Mesenteric fat pad (tissue), 1 donor: ENCODE measurements around the gene CPM. TPM values are rescaled to one million over a fixed set of nuclear protein-coding genes. Genes with fewer than 3 reads are reported as not detected.

Experiments used
- DNase-seq: peaks from one replicate; pipeline ENCODE4 v3.0.0-alpha.2; 2020; ENCODE audit warnings: low spot score
- total RNA-seq: library from RNA; stranded (reverse); fragmentation: NEBNext Ultra II Directional; extraction: Animal tissue kit (Norgen Biotek cat#: 25700); gene quantifications from one replicate; pipeline ENCODE4 v1.2.1, GENCODE V29; 2021
- donor health status: DM: yes; HTN: yes; CAD: no.

The CPM gene
- total RNA-seq, 1 donor from 2014 or later: 201 TPM

DNA sequence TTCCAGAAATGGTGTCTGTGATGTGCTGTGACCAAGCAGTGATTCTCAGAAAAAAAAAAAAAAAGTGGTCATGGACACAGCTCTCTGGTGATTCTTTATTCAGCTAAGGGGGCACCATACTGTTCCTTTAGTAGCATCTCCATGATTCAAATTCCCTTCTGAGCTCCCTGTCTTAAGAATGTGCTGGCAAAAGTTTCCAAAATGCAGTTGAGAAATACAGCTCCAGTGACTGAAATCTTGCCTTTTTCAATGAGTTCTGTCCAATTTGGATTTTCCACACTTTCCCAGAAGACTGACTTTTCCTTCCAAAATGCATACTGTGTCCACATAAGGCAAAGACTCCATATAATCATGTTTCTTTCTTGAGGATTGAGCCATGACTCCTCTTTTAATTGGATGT, 24.3 kb upstream of the CPM start:
- no peak for DNase-seq

DNA sequence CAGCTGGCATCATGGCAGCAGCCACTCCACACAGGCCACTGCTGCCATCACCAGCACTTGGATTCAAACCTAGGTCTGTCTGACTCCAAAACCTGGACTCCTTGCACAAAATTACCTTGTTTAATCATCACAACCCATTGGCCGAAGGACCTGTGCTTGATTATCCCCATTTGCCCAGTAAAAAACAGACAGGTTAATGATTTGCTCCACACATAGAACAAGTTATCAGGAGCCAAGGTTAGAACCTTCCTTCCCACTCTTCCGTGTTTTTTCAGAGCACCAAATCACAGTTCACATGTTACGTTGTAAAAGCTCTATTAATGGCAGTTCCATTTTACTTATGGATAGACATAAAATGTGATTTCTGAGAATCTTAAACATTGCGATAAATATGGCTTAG, 23.5 kb upstream of the CPM start:
- no peak for DNase-seq

DNA sequence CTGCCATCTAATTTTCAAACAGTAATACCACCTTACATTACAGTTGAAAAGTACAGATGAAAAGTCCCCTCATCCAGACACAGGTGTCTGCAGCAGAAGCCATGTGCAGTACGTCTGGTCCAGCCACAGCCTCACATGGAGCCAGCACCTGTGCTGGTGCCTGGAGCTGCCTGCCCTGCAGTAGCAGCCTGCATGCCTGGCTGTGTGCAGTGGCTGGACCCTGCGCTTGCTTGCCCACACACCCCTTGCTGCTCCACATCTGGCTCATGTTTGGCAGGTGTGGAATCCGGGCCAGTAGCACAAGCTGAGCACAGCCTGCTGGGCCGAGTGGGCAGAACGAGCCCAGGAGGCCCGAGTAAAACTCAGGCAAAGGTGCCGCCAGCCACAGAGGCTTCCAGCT, 21.8 kb upstream of the CPM start:
- DNase-seq: no peak

DNA sequence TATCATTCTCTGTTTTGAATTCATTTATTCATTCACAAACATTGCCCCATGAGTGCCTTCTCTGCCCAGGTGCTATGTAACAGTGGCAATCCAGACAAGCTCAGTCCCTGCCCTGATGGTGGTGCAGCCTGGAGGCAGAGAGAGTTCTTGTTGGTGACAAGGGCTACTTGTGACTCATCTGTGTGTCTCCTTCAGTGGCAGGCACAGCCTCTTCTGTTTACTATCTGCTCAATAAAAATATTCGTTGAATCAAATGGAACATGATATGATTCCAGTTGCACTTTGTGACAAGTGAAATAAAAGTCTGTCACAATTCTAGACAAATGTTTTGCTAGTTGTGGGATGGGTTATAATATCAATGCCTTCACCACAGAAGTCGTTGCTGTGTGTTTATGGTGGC, 20.6 kb upstream of the CPM start:
- DNase-seq: no peak

DNA sequence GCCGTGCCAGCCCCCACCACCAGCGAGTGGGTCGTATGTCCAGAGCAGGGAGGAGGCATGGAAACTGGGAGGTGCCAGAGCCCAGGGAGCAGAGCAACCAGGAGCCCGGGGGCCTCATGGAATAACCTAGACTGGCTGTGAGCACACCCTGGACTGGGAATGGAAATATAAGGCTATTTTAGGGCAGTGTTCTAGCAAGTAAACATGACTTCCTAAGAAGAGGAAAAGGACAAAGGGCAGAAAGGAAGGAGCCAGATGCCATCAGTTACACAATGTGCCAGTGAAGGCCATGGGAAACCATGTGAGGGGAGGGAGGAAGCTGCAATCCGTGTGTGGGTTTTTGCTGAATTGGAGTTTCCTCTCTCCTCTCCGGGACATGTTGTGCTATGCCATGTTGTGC, 18.7 kb upstream of the CPM start:
- DNase-seq: no peak

DNA sequence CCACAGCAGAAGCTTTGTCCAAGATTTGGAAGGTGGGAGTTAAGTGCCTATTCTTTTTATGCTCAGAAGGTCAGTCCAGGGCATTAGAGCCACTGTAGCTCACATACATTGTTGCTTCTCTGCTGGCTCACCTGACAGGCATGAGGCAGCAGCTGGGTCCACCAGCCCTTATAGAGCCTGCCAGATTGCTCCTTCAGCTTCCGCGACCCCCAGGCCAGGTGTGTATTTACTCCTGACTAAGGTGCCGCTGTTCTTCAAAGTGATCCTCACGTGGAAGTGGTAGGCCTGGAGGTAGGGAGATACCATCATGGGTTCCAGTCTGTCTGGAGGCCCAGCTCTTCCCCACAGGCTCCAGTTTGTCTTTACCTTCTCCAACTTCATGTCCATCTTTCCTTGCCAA, 17.5 kb upstream of the CPM start:
- DNase-seq: no peak

DNA sequence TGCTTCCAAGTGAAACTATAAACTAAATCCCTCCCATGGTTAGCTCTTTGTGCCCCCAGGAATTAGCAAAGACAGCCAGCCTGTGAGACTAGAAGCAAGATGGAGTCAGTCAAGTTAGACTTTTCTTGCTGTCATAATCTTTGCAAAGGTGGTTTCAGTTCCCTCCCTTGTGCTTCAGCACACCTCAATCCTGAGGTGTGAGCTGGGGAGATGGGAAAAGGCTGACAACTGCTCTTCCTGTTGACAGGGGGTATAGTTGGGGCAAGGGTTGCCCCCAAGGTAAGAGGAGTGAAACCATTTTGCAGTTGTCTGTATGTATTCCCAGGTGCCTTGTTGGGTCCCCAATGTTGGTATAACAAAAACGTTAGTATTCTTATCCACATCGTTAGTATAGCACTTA, 12.3 kb upstream of the CPM start:
- no peak for DNase-seq

DNA sequence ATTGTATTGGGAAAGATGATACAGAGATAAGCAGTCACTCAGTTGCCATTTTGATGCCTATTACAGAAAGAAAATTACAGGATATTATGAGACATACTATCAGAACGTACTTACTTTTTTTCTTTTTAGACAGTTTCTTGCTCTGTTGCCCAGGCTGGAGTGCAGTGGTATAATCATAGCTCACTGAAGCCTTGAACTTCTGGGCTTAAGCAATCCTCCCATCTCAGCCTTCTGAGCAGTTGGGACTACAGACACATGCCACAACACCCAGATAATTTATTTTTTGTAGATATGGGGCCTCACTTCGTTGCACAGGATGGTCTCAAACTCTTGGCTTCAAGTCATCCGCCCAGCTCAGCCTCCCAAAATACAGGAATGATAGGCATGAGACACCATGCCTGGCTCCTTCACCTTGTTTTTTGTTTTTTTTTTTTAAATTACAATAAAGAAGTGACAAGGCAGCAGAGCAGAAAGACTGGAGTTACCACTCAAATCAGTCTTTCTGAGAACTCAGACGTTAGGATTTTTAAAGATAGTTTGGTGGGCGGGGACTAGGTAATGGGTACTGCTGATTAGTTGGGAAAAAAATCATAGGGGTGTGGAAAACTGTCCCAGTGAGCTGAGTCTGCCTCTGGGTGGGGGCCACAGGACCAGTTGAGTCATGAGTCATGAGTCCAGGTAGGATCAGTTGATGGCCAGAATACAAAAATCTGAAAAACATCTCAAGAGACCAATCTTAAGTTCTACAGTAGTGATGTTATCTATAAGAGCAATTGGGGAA, 11.5 kb upstream of the CPM start:
- DNase-seq: no peak

DNA sequence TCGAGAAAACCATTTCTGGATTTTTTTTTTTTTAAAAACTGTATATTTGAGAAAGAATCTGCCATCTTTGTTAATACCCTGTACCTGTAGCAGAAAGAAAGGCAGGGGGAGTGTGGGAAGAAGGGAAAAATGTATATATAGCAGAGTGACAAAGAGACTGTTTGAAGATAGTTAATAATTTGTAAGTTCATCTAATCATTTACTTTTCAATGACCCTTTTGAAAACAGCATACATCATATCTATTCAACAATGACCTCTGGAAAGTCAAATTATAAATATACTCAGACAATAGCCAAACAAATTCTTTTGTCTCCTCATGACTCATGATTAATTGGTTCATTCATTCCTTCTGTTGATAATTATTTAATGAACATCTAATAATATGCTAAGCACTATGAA, 10.9 kb upstream of the CPM start:
- no peak for DNase-seq

DNA sequence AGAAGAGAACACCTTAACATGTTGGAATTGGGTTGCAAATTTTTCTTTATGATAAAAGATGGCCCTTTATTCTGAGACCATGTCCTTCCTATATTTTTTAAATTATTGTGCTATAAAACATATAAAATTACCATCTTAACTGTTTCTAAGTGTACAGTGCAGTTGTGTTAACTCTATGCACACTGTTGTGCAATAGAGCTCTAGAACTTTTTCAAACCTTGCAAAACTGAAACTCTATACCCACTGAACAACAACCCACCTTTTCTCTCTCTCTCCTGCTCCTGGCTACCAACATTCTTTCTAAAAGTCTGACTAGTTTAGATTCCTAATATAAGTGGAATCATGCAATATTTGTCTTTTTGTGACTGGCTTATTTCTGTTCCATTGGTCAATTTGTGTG, 7.8 kb upstream of the CPM start:
- DNase-seq: no peak

DNA sequence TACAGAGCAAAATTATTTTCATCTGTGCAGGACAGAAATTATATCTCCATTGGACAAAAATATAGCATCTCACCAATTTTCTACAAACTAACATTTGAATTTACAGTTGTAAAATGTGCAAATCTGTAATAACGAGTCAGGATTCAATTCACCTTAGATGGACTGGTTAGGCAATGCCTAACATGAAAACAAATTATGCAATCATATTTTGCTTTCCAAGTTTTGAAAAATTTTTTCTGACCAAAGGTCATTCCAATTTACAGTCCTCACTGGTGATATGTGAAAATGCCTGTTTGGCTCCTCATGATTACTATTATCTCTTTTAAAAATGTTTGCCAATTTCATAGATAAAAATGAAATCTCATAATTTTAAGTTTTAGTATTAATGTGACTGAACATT, 6.5 kb upstream of the CPM start:
- DNase-seq: no peak

DNA sequence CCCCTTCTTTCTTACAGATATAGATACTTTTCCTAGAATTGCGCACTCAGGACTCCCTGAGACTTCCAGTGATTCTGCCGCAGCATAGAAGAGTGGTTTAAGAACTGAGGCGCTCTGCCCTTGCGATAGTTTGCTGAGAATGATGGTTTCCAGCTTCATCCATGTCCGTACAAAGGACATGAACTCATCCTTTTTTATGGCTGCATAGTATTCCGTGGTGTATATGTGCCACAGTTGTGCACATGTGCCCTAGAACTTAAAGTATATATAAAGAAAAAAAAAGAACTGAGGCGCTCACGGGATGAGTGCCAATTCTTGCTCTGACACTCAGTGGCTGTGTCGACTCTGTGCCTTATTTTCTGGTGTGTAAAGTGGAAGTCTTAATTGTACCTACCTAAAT, 1.4 kb upstream of the CPM start:
- DNase-seq: no peak

DNA sequence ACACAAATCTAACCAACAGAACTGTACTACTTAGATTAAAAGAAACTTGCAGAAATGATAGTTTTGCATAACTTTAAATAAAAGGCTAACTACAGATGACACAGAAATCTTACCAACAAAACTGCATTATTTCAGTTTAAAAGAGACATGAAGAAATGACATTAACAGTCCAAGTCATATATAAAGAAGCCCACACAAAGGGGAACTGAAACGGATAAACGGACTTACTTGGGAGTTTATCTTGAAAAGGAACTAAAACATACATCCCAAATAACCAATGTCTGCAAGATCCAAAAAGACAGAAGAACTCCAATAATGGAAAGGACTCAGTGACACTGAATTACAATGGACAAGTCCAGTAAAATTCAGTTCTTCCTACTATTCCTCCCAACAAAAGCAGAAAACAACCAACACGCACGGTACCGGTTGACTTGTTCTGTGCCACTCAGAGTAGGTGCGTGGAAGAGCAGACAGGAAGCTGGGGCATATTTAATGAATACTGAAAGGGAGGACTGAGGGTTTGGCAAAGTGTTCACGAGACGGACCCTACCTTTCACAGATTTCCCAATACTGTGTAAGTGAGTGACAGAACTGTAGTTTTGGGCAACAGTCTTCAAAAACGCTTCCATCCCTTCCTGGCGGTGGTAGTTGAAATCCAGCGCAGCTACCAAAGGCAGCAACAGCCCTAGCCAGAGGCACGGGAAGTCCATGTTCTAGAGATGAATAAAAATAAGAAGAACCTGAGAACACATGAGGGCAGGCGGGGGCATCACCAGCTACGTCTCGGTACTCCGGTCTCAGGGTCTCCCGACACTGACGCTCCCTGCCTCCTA, 627 bp downstream of the CPM start:
- no peak for DNase-seq

DNA sequence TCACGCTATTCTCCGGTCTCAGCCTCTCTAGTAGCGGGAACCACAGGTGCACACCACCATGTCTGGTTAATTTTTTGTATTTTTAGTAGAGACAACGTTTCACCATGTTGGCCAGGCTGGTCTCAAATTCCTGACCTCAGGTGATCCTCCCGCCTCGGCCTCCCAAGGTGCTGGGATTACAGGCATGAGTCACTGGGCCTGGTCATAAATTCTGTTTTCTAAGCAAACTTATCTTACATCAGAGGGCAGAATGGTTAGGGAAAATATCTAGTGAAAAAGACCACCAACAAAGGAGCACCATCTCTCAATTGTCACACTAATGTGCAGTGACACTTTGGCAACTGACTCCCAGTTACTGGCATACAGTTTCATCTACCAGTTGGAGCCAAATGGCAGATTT, 2.8 kb downstream of the CPM start:
- DNase-seq: no peak

DNA sequence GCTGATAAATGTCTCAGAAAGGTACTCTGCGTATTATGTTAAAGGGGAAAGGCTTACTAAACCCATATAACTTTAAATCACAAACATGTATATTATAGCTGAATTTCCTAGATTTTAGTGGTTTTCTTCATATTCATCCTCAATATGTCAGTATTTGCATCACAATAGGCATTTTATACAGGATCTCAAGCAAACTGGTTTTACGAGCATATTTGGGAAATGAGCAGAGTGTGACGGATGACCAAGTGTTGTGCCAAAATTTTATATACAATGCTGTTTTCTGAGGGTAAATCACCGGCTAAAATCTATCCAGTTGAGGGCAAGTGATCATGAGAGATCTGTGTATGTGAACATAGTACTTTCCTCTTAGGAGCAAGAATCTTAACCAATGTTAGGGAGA, 8.4 kb downstream of the CPM start:
- no peak for DNase-seq

DNA sequence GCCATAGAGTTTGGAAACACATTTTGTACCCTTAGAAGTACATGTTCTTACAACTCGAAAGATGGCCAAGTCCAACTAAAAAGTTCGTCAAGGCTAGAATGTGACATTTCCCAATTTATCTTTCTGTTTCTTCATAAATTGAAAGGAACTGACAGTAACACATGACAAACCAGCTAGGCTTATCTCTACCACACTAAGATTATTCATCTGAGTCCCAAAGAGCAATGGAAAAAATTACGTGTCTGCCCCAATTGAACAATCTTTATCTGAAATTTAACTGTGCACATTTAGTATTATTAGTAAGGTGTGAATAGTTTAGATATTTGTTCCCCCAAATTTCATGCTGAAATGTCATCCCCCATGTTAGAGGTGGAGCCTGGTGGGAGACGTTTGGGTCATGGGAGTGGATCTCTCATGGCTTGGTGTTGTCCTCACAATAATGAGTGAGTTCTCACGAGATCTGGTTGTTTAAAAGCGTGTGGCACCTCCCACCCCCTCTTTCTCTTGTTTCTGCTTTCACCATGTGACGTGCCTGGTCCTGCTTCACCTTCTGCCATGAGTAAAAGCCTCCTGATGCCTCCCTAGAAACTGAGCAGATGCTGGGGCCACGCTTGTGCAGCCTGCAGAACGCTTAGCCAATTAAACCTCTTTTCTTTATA, 13.3 kb downstream of the CPM start:
- no peak for DNase-seq

DNA sequence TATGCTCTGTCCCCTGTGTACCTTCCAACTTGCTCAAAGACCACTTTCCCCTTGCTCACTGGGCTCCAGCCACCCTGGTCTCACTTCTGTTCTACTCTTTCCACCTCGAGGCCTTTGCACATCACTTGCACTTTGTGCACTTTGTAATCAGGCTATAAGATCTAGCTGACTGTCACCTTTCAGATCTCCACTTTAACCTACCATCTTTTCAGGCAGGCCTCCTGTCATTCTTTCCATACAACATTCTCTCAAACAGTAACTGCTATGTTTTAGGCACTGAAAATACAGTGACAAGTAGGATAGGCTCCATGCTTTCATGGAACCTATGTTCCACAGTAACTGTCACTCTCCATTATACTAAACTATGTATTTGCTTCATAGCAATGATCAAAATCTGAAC, 14.0 kb downstream of the CPM start:
- no peak for DNase-seq

DNA sequence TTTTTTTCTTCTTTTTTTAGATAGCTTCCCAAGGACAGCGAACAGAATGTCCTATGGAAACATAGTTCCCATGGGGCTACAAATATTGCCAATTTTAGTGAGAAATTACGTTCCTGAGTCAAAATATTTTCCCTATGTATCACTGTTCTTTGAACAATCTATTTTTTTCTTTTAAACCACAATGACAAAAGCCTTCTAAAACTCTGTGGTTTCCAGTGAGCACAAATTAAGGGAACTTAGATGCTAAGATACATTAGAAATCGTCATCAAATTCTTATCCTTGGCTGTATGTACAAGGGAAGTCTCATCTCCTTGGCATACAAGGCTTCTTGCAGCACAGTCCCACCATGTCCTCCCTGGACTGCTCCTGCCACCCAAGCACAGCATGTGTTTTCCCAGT, 17.9 kb downstream of the CPM start:
- DNase-seq: no peak

DNA sequence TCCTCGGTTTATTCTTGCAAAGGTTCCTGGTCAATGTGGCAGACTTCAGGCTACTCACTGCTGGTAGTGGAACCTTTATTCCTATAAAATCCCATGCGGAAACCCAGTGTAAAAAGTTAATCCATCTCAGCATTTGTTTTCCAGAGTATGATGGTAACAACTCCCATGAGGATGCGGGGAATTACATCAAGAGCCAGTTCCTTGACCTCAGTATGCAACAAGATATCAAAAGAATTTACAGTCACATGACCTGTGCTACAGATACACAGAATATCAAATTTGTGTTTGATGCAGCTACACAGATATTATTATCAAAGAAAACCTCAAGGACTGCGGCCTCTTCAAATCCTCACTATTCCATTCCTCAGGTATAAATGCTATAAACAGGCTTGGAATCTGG, 19.3 kb downstream of the CPM start:
- DNase-seq: no peak

DNA sequence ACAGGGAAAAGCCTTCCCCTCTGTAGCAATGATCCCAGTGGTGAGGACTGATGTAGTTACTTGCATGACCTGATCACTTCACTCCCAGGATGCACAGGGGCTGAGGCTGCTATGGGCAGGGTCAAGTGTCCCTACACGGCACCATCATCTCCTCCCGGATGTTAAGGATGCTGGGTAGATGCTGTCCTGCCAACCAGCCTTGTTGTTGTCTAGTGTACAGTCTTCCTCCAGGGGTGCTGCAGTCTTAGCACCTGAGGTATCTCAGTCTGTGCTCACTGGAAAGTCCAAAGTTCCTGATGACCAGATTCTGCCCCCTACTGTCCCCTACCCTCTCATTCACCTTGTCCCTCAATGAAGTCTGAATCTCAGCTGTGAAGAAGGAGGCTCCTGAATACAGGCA, 20.1 kb downstream of the CPM start:
- DNase-seq: no peak

DNA sequence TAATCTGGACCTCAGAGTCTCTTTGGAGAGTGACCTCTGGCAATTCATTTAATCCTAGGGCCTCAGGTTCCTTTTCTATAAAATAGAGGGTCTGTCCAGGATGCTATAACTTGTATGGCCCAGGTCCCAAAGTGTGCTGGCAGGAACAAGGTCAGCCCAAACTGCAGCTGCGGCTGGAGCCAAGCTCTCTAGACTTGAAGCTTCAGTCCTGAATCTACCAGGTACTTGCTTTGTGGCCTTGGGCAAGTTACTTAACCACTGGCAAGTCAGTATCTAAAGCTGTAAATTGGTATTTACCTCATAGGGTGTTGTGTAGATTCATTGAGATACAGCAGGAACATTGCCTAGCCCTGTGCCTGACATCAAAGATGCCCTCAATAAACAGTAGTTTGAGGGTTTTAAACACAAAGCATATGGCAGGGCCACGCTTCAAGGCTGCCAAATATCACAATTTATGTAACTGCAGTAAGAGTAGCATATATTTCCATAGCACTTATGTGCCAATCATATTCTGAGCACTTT, 21.7 kb downstream of the CPM start:
- DNase-seq: no peak

DNA sequence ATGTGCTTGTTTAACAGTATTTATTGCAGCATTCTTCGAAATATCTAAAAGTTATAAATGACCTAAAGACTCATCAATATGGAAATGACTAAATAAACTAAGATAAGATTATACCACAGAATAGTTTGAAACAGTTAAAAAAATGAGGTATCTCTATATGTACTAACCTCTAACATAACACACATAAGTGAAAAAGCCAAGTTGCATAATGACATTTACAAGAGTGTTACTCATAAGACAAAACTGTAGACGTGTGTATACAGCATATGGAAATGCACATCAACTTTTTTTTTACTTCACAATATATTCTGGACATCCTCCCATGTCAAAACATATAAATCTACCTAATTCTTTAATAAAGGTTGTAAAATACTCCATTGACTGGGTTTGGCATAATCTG, 22.8 kb downstream of the CPM start:
- no peak for DNase-seq
